GM12873 (cell line): Measurements from ENCODE around the gene TMEM232.

Experiments
- TF ChIP-seq, protein P1 (sequence below): IDR thresholded peaks from 2 replicates; pipeline ENCODE4 v1.5.1; 2012; ENCODE audit warnings: low read depth, mild to moderate bottlenecking, moderate library complexity, low read length, control low read depth; ENCODE audit not compliant: insufficient read depth; ENCODE audit errors: missing control alignments

TMEM232 gene

GRCh38 chr5:110562191-110562590, 164.3 kb downstream of the TMEM232 start:
- TF ChIP-seq, protein P1, sequence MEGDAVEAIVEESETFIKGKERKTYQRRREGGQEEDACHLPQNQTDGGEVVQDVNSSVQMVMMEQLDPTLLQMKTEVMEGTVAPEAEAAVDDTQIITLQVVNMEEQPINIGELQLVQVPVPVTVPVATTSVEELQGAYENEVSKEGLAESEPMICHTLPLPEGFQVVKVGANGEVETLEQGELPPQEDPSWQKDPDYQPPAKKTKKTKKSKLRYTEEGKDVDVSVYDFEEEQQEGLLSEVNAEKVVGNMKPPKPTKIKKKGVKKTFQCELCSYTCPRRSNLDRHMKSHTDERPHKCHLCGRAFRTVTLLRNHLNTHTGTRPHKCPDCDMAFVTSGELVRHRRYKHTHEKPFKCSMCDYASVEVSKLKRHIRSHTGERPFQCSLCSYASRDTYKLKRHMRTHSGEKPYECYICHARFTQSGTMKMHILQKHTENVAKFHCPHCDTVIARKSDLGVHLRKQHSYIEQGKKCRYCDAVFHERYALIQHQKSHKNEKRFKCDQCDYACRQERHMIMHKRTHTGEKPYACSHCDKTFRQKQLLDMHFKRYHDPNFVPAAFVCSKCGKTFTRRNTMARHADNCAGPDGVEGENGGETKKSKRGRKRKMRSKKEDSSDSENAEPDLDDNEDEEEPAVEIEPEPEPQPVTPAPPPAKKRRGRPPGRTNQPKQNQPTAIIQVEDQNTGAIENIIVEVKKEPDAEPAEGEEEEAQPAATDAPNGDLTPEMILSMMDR: no peak

- TF ChIP-seq, protein P1: no peak
These were observed 165.0 kb downstream of the TMEM232 start for GRCh38 chr5:110561510-110561909.

GRCh38 chr5:110549301-110549700, 177.2 kb downstream of the TMEM232 start:
- TF ChIP-seq, protein P1: no peak

DNA sequence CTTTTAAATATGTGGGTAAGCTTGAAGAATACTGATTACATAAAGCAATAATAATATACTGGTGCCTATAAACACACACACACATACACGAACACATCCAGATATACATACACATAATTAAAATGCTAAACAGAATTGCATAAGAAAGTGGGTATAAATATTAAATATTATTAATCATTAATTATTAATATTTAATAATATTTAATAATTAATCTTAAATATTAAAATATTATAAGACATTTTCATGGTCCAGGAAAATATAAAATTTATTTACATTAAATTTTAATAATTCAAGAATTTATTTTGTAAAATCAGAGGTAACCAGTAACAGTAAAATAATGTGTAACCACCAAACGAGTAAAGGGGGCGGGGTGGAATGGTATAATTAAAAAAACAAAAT, 178.3 kb downstream of the TMEM232 start:
- TF ChIP-seq, protein P1: no peak

GRCh38 chr5:110547495-110547894, 179.0 kb downstream of the TMEM232 start:
- TF ChIP-seq, protein P1: no peak

- TF ChIP-seq, protein P1: no peak
These were observed 180.8 kb downstream of the TMEM232 start for GRCh38 chr5:110545716-110546115.

GRCh38 chr5:110544603-110545002, 181.9 kb downstream of the TMEM232 start:
- TF ChIP-seq, protein P1: no peak
